ENCODE results near the gene INPP5F. TPM values are rescaled to one million over a fixed set of nuclear protein-coding genes. Genes with fewer than 3 reads are reported as not detected.
A peak's percentile ranks its signal among the peaks of the same experiment; 100 is the strongest.

The INPP5F gene
- total and polyA plus RNA-seq, 2 experiments from 2014 or later = 41.4 to 86.0 TPM

DNA sequence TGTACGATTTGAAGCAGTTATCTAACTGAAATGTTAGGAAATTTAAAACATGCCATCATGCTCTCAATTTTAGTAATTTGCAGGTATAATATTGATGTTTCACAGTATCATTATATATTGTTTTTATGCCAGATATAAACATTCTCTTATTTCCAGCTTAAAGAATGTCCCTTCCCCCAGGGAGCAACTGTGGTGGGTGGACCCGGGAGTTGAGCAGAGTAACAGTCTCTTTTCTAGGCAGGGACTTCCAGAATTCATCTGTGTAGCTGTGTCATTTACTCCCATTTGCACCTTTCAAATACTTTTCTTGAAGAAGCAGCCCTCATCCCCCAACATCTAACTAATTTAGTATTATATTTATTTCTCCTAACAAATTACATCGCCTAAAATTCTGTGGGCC is 9.6 kb downstream of the INPP5F start:
- H3K27ac ChIP-seq (ENCODE audit: low read depth) = peak overlapping the region; percentile 36; the same call in 1 of the 2 replicates
- H3K9me3 Mint-ChIP-seq = no peaks in the 10 kb centered on the region
- DNase-seq (ENCODE audit: low spot score) = peak; percentile 32
- ATAC-seq = peak; percentile 56
- peaks cover 4% of the 10 kb centered on the region for H3K27me3 Mint-ChIP-seq (ENCODE audit: insufficient read depth, low read depth, poor library complexity)
- no peaks in the 10 kb centered on the region for H3F3A ChIP-seq (replicated peaks; ENCODE audit: low read depth)
- no peaks in the 10 kb centered on the region for H3K36me3 ChIP-seq (ENCODE audit: insufficient read depth)
- H3K27me3 ChIP-seq (ENCODE audit: insufficient read depth) = no peaks in the 10 kb centered on the region
- no peak overlapping the region for H2AFZ ChIP-seq
- H3K79me2 ChIP-seq (replicated peaks; ENCODE audit: insufficient read depth) = peaks cover 75% of the 10 kb centered on the region
- no peaks in the 10 kb centered on the region for H3K9me2 ChIP-seq (ENCODE audit: insufficient read depth)
- H3K4me3 Mint-ChIP-seq = peak overlapping the region; percentile 36; the same call in 1 of the 3 replicates
- TF ChIP-seq, protein P1, sequence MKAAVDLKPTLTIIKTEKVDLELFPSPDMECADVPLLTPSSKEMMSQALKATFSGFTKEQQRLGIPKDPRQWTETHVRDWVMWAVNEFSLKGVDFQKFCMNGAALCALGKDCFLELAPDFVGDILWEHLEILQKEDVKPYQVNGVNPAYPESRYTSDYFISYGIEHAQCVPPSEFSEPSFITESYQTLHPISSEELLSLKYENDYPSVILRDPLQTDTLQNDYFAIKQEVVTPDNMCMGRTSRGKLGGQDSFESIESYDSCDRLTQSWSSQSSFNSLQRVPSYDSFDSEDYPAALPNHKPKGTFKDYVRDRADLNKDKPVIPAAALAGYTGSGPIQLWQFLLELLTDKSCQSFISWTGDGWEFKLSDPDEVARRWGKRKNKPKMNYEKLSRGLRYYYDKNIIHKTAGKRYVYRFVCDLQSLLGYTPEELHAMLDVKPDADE (IDR thresholded peaks at IDR 0.05) = no peak
- TF ChIP-seq ZNF331 (CRISPR knock-in tag; IDR thresholded peaks at IDR 0.05; ENCODE audit: low read depth) = no peak
- no peak overlapping the region for H3K4me3 ChIP-seq
- peaks cover 35% of the 10 kb centered on the region for H3K4me1 ChIP-seq (ENCODE audit: insufficient read depth)
- H3K36me3 Mint-ChIP-seq (ENCODE audit: low read depth) = no peaks in the 10 kb centered on the region
- H3K4me1 Mint-ChIP-seq = peaks cover 37% of the 10 kb centered on the region
- peak overlapping the region; percentile 92 for H3K27ac Mint-ChIP-seq
- H4K20me1 ChIP-seq (replicated peaks; ENCODE audit: insufficient read depth) = no peaks in the 10 kb centered on the region
- H3K4me2 ChIP-seq = peak overlapping the region; percentile 33

DNA sequence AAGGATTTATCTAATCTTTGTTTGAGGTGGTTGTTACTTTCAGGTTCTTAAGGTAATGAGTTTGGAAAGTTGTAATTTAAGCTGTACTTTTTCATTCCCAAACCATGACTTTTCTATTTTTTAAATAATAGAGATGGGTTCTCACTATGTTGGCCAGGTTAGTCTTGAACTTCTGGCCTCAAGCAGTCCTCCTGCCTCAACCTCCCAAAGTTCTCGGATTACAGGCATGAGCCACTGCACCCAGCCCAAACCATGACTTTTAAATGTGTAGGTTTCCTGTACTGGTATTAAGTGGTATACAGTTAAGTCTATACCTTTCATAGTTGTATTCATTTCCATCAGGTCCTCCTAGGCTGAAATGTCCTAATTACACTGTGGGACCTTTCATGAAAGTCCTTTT is 10.4 kb downstream of the INPP5F start:
- Mint-ChIP-seq H3K9me3 (no peaks in the 10 kb centered on the region), H3K36me3 (ENCODE audit: low read depth) (no peaks in the 10 kb centered on the region), H3K4me1 (peaks cover 37% of the 10 kb centered on the region), H3K4me3 (no peak overlapping the region), H3K27me3 (ENCODE audit: insufficient read depth, low read depth, poor library complexity) (peaks cover 3% of the 10 kb centered on the region), H3K27ac (no peak overlapping the region)
- peaks cover 76% of the 10 kb centered on the region for H3K79me2 ChIP-seq (replicated peaks; ENCODE audit: insufficient read depth)
- no peaks in the 10 kb centered on the region for H3K36me3 ChIP-seq (ENCODE audit: insufficient read depth)
- ATAC-seq = no peak
- no peaks in the 10 kb centered on the region for H3K27me3 ChIP-seq (ENCODE audit: insufficient read depth)
- H3K9me2 ChIP-seq (ENCODE audit: insufficient read depth) = no peaks in the 10 kb centered on the region
- H3F3A ChIP-seq (replicated peaks; ENCODE audit: low read depth) = no peaks in the 10 kb centered on the region
- H2AFZ ChIP-seq = no peak overlapping the region
- no peak for DNase-seq (ENCODE audit: low spot score)
- H3K4me1 ChIP-seq (ENCODE audit: insufficient read depth) = peaks cover 35% of the 10 kb centered on the region
- no peak overlapping the region for H3K4me2 ChIP-seq
- no peak overlapping the region for H3K27ac ChIP-seq (ENCODE audit: low read depth)
- no peaks in the 10 kb centered on the region for H4K20me1 ChIP-seq (replicated peaks; ENCODE audit: insufficient read depth)
- no peak overlapping the region for H3K4me3 ChIP-seq
- TF ChIP-seq, protein P1 (IDR thresholded peaks at IDR 0.05) = no peak
- TF ChIP-seq CREB1 (CRISPR knock-in tag; IDR thresholded peaks at IDR 0.05; ENCODE audit: low read depth) (no peak), NANOG (IDR thresholded peaks at IDR 0.05; ENCODE audit: borderline replicate concordance) (no peak), JUNB (IDR thresholded peaks at IDR 0.05; ENCODE audit: unreplicated experiment) (no peak), ZNF331 (CRISPR knock-in tag; IDR thresholded peaks at IDR 0.05; ENCODE audit: low read depth) (no peak), ZNF114 (CRISPR knock-in tag; IDR thresholded peaks at IDR 0.05) (no peak), EZH2 (IDR thresholded peaks at IDR 0.05; ENCODE audit: low read depth, unreplicated experiment) (no peak)
- TF ChIP-seq, protein P2, sequence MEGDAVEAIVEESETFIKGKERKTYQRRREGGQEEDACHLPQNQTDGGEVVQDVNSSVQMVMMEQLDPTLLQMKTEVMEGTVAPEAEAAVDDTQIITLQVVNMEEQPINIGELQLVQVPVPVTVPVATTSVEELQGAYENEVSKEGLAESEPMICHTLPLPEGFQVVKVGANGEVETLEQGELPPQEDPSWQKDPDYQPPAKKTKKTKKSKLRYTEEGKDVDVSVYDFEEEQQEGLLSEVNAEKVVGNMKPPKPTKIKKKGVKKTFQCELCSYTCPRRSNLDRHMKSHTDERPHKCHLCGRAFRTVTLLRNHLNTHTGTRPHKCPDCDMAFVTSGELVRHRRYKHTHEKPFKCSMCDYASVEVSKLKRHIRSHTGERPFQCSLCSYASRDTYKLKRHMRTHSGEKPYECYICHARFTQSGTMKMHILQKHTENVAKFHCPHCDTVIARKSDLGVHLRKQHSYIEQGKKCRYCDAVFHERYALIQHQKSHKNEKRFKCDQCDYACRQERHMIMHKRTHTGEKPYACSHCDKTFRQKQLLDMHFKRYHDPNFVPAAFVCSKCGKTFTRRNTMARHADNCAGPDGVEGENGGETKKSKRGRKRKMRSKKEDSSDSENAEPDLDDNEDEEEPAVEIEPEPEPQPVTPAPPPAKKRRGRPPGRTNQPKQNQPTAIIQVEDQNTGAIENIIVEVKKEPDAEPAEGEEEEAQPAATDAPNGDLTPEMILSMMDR (conservative IDR thresholded peaks at IDR 0.05; ENCODE audit: low read depth in 2 of 2) = no peak
- TF ChIP-seq, protein P3, sequence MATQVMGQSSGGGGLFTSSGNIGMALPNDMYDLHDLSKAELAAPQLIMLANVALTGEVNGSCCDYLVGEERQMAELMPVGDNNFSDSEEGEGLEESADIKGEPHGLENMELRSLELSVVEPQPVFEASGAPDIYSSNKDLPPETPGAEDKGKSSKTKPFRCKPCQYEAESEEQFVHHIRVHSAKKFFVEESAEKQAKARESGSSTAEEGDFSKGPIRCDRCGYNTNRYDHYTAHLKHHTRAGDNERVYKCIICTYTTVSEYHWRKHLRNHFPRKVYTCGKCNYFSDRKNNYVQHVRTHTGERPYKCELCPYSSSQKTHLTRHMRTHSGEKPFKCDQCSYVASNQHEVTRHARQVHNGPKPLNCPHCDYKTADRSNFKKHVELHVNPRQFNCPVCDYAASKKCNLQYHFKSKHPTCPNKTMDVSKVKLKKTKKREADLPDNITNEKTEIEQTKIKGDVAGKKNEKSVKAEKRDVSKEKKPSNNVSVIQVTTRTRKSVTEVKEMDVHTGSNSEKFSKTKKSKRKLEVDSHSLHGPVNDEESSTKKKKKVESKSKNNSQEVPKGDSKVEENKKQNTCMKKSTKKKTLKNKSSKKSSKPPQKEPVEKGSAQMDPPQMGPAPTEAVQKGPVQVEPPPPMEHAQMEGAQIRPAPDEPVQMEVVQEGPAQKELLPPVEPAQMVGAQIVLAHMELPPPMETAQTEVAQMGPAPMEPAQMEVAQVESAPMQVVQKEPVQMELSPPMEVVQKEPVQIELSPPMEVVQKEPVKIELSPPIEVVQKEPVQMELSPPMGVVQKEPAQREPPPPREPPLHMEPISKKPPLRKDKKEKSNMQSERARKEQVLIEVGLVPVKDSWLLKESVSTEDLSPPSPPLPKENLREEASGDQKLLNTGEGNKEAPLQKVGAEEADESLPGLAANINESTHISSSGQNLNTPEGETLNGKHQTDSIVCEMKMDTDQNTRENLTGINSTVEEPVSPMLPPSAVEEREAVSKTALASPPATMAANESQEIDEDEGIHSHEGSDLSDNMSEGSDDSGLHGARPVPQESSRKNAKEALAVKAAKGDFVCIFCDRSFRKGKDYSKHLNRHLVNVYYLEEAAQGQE (IDR thresholded peaks at IDR 0.05; ENCODE audit: unreplicated experiment) = no peak
